OCI-LY7 (cell line): ENCODE measurements around the gene BORCS8.

Experiments used
- EZH2phosphoT487 ChIP-seq: fragments of 200-600 bp; sonication (generic); IDR thresholded peaks from 2 replicates; pipeline ENCODE4 v1.6.1; 2018; ENCODE audit warnings: low read depth, borderline replicate concordance, mild to moderate bottlenecking, mixed run types, antibody characterized with exemption, low read length, moderate library complexity, mixed read lengths
- TF ChIP-seq, protein P1 (sequence below): fragments of 200-600 bp; sonication (generic); conservative IDR thresholded peaks from 2 replicates; pipeline ENCODE4 v1.5.1; 2014; ENCODE audit warnings: mild to moderate bottlenecking, antibody characterized with exemption, low read length, moderate library complexity, mixed read lengths

DNA sequence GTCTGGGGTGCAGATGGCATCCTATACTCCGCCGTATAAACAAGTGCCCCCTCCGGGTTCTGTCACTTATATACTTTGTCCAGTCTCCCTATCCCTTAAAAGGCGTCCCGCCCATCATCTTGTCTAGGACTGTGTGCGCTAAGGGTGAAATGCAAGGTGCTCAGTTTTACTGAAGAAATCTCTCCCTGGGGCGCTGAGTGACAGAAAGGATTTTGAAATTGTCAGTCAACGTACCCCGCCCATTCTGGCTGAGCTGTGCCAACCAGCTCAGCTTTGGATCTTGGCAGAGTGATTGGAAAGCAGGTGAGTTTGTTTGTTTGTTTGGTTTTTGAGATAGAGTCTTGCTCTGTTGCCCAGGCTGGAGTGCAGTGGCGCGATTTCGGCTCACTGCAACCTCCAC lies 49.6 kb downstream of the BORCS8 start:
- TF ChIP-seq, protein P1, sequence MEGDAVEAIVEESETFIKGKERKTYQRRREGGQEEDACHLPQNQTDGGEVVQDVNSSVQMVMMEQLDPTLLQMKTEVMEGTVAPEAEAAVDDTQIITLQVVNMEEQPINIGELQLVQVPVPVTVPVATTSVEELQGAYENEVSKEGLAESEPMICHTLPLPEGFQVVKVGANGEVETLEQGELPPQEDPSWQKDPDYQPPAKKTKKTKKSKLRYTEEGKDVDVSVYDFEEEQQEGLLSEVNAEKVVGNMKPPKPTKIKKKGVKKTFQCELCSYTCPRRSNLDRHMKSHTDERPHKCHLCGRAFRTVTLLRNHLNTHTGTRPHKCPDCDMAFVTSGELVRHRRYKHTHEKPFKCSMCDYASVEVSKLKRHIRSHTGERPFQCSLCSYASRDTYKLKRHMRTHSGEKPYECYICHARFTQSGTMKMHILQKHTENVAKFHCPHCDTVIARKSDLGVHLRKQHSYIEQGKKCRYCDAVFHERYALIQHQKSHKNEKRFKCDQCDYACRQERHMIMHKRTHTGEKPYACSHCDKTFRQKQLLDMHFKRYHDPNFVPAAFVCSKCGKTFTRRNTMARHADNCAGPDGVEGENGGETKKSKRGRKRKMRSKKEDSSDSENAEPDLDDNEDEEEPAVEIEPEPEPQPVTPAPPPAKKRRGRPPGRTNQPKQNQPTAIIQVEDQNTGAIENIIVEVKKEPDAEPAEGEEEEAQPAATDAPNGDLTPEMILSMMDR, result no peak
- TF ChIP-seq EZH2phosphoT487, result no peak
